Measurements from ENCODE around the gene NKX3-2.

DNA sequence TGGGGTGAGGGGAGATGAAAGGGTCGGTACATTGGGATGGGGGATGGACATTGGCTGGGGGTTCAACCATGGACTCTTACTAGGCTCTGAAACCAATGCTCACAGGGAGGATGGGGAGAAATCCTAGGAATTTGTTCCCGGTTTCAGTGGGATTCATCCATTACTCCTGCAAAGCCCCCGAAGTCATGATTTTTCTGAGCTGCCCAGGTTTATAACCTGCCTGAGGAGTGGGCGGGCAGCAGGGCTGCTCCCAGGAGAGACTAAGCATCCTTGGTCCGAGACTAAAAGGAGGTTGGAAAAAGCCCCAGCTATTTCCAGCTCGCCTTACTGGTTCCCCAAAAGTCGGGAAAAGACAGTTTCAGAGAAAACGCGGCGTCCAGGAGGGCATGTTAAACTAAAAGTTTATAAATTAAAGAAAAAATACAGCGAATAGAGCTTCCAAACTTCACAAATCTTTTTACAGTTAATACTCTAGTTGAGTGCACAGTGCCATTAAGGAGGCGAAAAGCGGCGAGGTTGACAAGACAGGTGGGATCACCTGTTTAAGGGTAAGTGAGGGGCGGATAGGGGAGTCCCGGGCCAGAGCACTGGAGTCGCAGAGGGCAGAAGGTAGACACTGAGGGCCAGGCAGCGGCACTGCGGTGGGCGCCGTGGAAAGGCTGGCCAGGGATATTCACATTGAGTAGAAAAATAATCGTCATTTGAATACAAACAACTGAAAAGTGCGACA lies 3.7 kb downstream of the NKX3-2 start:
- TF ChIP-seq, protein P1, sequence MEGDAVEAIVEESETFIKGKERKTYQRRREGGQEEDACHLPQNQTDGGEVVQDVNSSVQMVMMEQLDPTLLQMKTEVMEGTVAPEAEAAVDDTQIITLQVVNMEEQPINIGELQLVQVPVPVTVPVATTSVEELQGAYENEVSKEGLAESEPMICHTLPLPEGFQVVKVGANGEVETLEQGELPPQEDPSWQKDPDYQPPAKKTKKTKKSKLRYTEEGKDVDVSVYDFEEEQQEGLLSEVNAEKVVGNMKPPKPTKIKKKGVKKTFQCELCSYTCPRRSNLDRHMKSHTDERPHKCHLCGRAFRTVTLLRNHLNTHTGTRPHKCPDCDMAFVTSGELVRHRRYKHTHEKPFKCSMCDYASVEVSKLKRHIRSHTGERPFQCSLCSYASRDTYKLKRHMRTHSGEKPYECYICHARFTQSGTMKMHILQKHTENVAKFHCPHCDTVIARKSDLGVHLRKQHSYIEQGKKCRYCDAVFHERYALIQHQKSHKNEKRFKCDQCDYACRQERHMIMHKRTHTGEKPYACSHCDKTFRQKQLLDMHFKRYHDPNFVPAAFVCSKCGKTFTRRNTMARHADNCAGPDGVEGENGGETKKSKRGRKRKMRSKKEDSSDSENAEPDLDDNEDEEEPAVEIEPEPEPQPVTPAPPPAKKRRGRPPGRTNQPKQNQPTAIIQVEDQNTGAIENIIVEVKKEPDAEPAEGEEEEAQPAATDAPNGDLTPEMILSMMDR (IDR thresholded peaks at IDR 0.05), result no peak
- no peak for TF ChIP-seq ZFX (IDR thresholded peaks at IDR 0.05; ENCODE audit: borderline replicate concordance)
